OCI-LY7 (cell line): ENCODE data around the gene VWA2.

Experiments used
- CTCF ChIP-seq: fragments of 200-600 bp; sonication (generic); conservative IDR thresholded peaks from 2 replicates; pipeline ENCODE4 v1.5.1; 2014; ENCODE audit warnings: mild to moderate bottlenecking, antibody characterized with exemption, low read length, moderate library complexity, mixed read lengths
- EZH2phosphoT487 ChIP-seq: fragments of 200-600 bp; sonication (generic); IDR thresholded peaks from 2 replicates; pipeline ENCODE4 v1.6.1; 2018; ENCODE audit warnings: low read depth, borderline replicate concordance, mild to moderate bottlenecking, mixed run types, antibody characterized with exemption, low read length, moderate library complexity, mixed read lengths

- no peak for TF ChIP-seq CTCF
- TF ChIP-seq EZH2phosphoT487, result no peak
Observed at GRCh38 chr10:114271779-114272167, 32.7 kb downstream of the VWA2 start.
